HG03097 (cell line): Measurements from ENCODE around the gene HIBADH.
"Not testable (repeated sequence)": the region's sequence is repeated elsewhere in the genome, so short reads cannot be mapped to it uniquely, and the experiment has no call there.

ENCODE experiments used
- ATAC-seq: cut with Tn5 transposase; IDR thresholded peaks from one replicate; pipeline ENCODE4 v1.9.1; 2021; ENCODE audit not compliant: unreplicated experiment, low FRiP score

Gene HIBADH

GRCh38 chr7:27684491-27684890, 21.8 kb upstream of the HIBADH start:
- ATAC-seq = no peak

GRCh38 chr7:27680610-27681009, 17.9 kb upstream of the HIBADH start:
- ATAC-seq = no peak

GRCh38 chr7:27678617-27679260, 16.1 kb upstream of the HIBADH start:
- ATAC-seq = no peak

- ATAC-seq = no peak
Observed at GRCh38 chr7:27677912-27678612, 15.4 kb upstream of the HIBADH start.

GRCh38 chr7:27674126-27674525, 11.4 kb upstream of the HIBADH start:
- ATAC-seq = not testable (repeated sequence)

GRCh38 chr7:27671675-27672074, 9.0 kb upstream of the HIBADH start:
- no peak for ATAC-seq

- no peak for ATAC-seq
Observed at GRCh38 chr7:27670676-27671075, 8.0 kb upstream of the HIBADH start.

GRCh38 chr7:27670177-27670576, 7.5 kb upstream of the HIBADH start:
- ATAC-seq = no peak

- ATAC-seq = no peak
Observed at GRCh38 chr7:27665531-27665930, 2.8 kb upstream of the HIBADH start.

- no peak for ATAC-seq
Observed at GRCh38 chr7:27663989-27664331, 1.3 kb upstream of the HIBADH start.

- ATAC-seq = no peak
Observed at GRCh38 chr7:27661811-27662489, 733 bp downstream of the HIBADH start.

GRCh38 chr7:27656724-27657123, 6.0 kb downstream of the HIBADH start:
- no peak for ATAC-seq

GRCh38 chr7:27655184-27655583, 7.5 kb downstream of the HIBADH start:
- ATAC-seq = no peak

- ATAC-seq = no peak
Observed at GRCh38 chr7:27652518-27652917, 10.2 kb downstream of the HIBADH start.

GRCh38 chr7:27651702-27652101, 11.0 kb downstream of the HIBADH start:
- no peak for ATAC-seq

GRCh38 chr7:27650283-27650682, 12.4 kb downstream of the HIBADH start:
- ATAC-seq = no peak

- ATAC-seq = no peak
Observed at GRCh38 chr7:27647489-27647888, 15.2 kb downstream of the HIBADH start.

GRCh38 chr7:27647046-27647445, 15.6 kb downstream of the HIBADH start:
- no peak for ATAC-seq

GRCh38 chr7:27642271-27642670, 20.4 kb downstream of the HIBADH start:
- no peak for ATAC-seq

GRCh38 chr7:27641581-27642230, 21.0 kb downstream of the HIBADH start:
- ATAC-seq = peak; percentile 86

GRCh38 chr7:27640884-27641574, 21.7 kb downstream of the HIBADH start:
- ATAC-seq = no peak
